PC-3 (cell line): ENCODE results near the gene NEK1. TPM values are rescaled to one million over a fixed set of nuclear protein-coding genes. Genes with fewer than 3 reads are reported as not detected.
A peak's percentile ranks its signal among the peaks of the same experiment; 100 is the strongest.

Experiments
- ATAC-seq: fragments of 200-7000 bp; cut with Tn5 transposase; 2 replicates; pipeline ENCODE4 v1.9.1; 2020; ENCODE audit warnings: mild to moderate bottlenecking, moderate library complexity
- BruUV-seq: library from RNA; stranded (reverse); fragments of 400-500 nt; replicated peaks from 2 replicates; lab custom pipeline; 2021; lab: Mats Ljungman, UMichigan
- CTCF ChIA-PET: fragments of 300-600 bp; sonication (Branson Sonifier 250); formaldehyde crosslinking; loops from one replicate; lab custom pipeline; 2022; ENCODE audit warnings: antibody characterized with exemption; lab: Charles Lee
- POLR2A ChIA-PET: fragments of 300-600 bp; sonication (Branson Sonifier 250); formaldehyde crosslinking; loops from one replicate; lab custom pipeline; 2022; ENCODE audit warnings: antibody characterized with exemption; ENCODE audit not compliant: unreplicated experiment; lab: Charles Lee
- DNase-seq: peaks from one replicate; pipeline ENCODE4 v3.0.0-alpha.2; 2015
- H2AFZ ChIP-seq: fragments of 300-600 bp; sonication (generic); 2 replicates; pipeline ENCODE4 v1.6.0; 2016; ENCODE audit warnings: antibody characterized with exemption, low read length
- H3F3A ChIP-seq: fragments of 300-600 bp; sonication (generic); one replicate; pipeline ENCODE4 v1.6.0; 2017; ENCODE audit warnings: antibody characterized with exemption, low read length, control low read depth, mild to moderate bottlenecking; ENCODE audit not compliant: unreplicated experiment
- H3K27ac ChIP-seq: fragments of 300-600 bp; sonication (generic); 2 replicates; pipeline ENCODE4 v1.5.1; 2016; ENCODE audit warnings: mild to moderate bottlenecking, low read length
- H3K27me3 ChIP-seq: fragments of 300-600 bp; sonication (generic); 2 replicates; pipeline ENCODE4 v1.6.1; 2016; ENCODE audit warnings: low read length, mixed read lengths
- H3K36me3 ChIP-seq: fragments of 300-600 bp; sonication (generic); 2 replicates; pipeline ENCODE4 v1.6.1; 2016; ENCODE audit warnings: low read depth, mixed run types, low read length, mixed read lengths
- H3K4me1 ChIP-seq: fragments of 300-600 bp; sonication (generic); 2 replicates; pipeline ENCODE4 v1.5.1; 2016; ENCODE audit warnings: low read length; ENCODE audit not compliant: insufficient read depth
- H3K4me2 ChIP-seq: fragments of 300-600 bp; sonication (generic); 2 replicates; pipeline ENCODE4 v1.6.0; 2016; ENCODE audit warnings: low read length
- H3K4me3 ChIP-seq: fragments of 300-600 bp; sonication (generic); 2 replicates; pipeline ENCODE4 v1.5.1; 2016; ENCODE audit warnings: mild to moderate bottlenecking, low read length, mixed read lengths
- H3K79me2 ChIP-seq: fragments of 300-600 bp; sonication (generic); 2 replicates; pipeline ENCODE4 v1.6.1; 2017; ENCODE audit warnings: low read length, mixed read lengths
- H3K9ac ChIP-seq: fragments of 300-600 bp; sonication (generic); 2 replicates; pipeline ENCODE4 v1.6.0; 2016; ENCODE audit warnings: mild to moderate bottlenecking, low read length
- H3K9me2 ChIP-seq: fragments of 300-600 bp; sonication (generic); replicated peaks from 2 replicates; pipeline ENCODE4 v1.6.1; 2016; ENCODE audit warnings: mixed run types, low read length, mixed read lengths
- H3K9me3 ChIP-seq: fragments of 300-600 bp; sonication (generic); 2 replicates; pipeline ENCODE4 v1.6.1; 2016; ENCODE audit warnings: low read length, mixed read lengths
- H4K20me1 ChIP-seq: fragments of 300-600 bp; sonication (generic); 2 replicates; pipeline ENCODE4 v1.6.1; 2016; ENCODE audit warnings: low read length, mixed read lengths
- CTCF ChIP-seq: fragments of 300-600 bp; sonication (generic); conservative IDR thresholded peaks from 2 replicates; pipeline ENCODE4 v1.5.1; 2017; ENCODE audit warnings: antibody characterized with exemption, low read depth, mild to moderate bottlenecking, low read length
- EZH2 ChIP-seq: fragments of 300-600 bp; sonication (generic); IDR thresholded peaks from one replicate; pipeline ENCODE4 v1.6.1; 2017; ENCODE audit warnings: antibody characterized with exemption, mild to moderate bottlenecking, low read length; ENCODE audit not compliant: unreplicated experiment
- EZH2phosphoT487 ChIP-seq: fragments of 300-600 bp; sonication (generic); IDR thresholded peaks from 2 replicates; pipeline ENCODE4 v1.6.1; 2018; ENCODE audit warnings: mild to moderate bottlenecking, antibody characterized with exemption, low read length, borderline replicate concordance
- intact Hi-C: fragments of 100-400 bp; cut with micrococcal nuclease; formaldehyde crosslinking; loops from 2 replicates; pipeline ENCODE4 v1.9.0; 2023
- total RNA-seq: library from RNA; depleted of rRNA; stranded (reverse); fragments of >200 nt; gene quantifications from 2 replicates; pipeline ENCODE4 v1.2.3, GENCODE V29; 2014

NEK1 gene
- total RNA-seq, 1 experiment from 2014 or later: 4.3 TPM

GRCh38 chr4:169366821-169367220 lies 245.6 kb downstream of the NEK1 start:
- Histone ChIP-seq H3K4me3 (no peak overlapping the region), H3K9ac (no peak overlapping the region), H3K27ac (no peak overlapping the region), H4K20me1 (no peaks in the 10 kb centered on the region), H3K9me3 (no peaks in the 10 kb centered on the region), H3F3A (no peaks in the 10 kb centered on the region), H3K4me2 (no peak overlapping the region), H3K9me2 (no peaks in the 10 kb centered on the region), H2AFZ (no peak overlapping the region), H3K79me2 (no peaks in the 10 kb centered on the region), H3K27me3 (no peaks in the 10 kb centered on the region), H3K4me1 (peaks cover 12% of the 10 kb centered on the region), H3K36me3 (0 out of 2 replicates have a peak, but pooled peaks cover 4% of the 10 kb centered on the region)
- CTCF ChIA-PET: no interaction called here
- TF ChIP-seq EZH2 (no peak), CTCF (no peak), EZH2phosphoT487 (no peak)
- intact Hi-C loops: no loop called here
- DNase-seq (no peak), ATAC-seq (no peak)
- no TSS peak for BruUV-seq
- POLR2A ChIA-PET: no interaction called here

GRCh38 chr4:169362607-169363006 lies 249.8 kb downstream of the NEK1 start:
- ATAC-seq (no peak), DNase-seq (no peak)
- no peak overlapping the region for H3K4me3 ChIP-seq
- H3K4me2 ChIP-seq: no peak overlapping the region
- POLR2A ChIA-PET: no interaction called here
- H3K36me3 ChIP-seq: 0 out of 2 replicates have a peak, but pooled peaks cover 4% of the 10 kb centered on the region
- H3K9me2 ChIP-seq: no peaks in the 10 kb centered on the region
- CTCF ChIA-PET: no interaction called here
- no peaks in the 10 kb centered on the region for H3K27me3 ChIP-seq
- BruUV-seq: no TSS peak
- peaks cover 12% of the 10 kb centered on the region for H3K4me1 ChIP-seq
- H3K9ac ChIP-seq: peak overlapping the region; percentile 25; the same call in 1 of the 2 replicates
- no peaks in the 10 kb centered on the region for H4K20me1 ChIP-seq
- no peak overlapping the region for H2AFZ ChIP-seq
- H3F3A ChIP-seq: no peaks in the 10 kb centered on the region
- TF ChIP-seq EZH2: no peak
- H3K79me2 ChIP-seq: no peaks in the 10 kb centered on the region
- no peaks in the 10 kb centered on the region for H3K9me3 ChIP-seq
- intact Hi-C loops: no loop called here
- H3K27ac ChIP-seq: peak overlapping the region; percentile 62

- no peak for TF ChIP-seq EZH2phosphoT487
- TF ChIP-seq EZH2: no peak
- no peak for TF ChIP-seq CTCF
- Histone ChIP-seq H3K27me3 (no peaks in the 10 kb centered on the region), H3K9me2 (no peaks in the 10 kb centered on the region), H3K4me3 (no peak overlapping the region), H3K27ac (no peak overlapping the region), H3K79me2 (no peaks in the 10 kb centered on the region), H3K9me3 (no peaks in the 10 kb centered on the region), H2AFZ (no peak overlapping the region), H3K9ac (no peak overlapping the region), H3K4me1 (peaks cover 12% of the 10 kb centered on the region), H4K20me1 (no peaks in the 10 kb centered on the region), H3K36me3 (0 out of 2 replicates have a peak, but pooled peaks cover 4% of the 10 kb centered on the region), H3K4me2 (no peak overlapping the region), H3F3A (no peaks in the 10 kb centered on the region)
- ATAC-seq (no peak), DNase-seq (no peak)
- POLR2A ChIA-PET: no interaction called here
- BruUV-seq: no TSS peak
- CTCF ChIA-PET: no interaction called here
- intact Hi-C loops: no loop called here
These were observed 250.6 kb downstream of the NEK1 start for GRCh38 chr4:169361756-169362155.
